Stimulated activated memory B cell treated with anti-CD40 and anti-IgM and Interleukin-4, amounts not matched to agents 10 μg/mL and 1 μg/mL and 100 μg/mL, for 72 hours (primary cell): ENCODE data around the gene SSPN.
A peak's percentile ranks its signal among the peaks of the same experiment; 100 is the strongest.

Experiments
- ATAC-seq: fragments of 150-1000 bp; cut with Tn5 transposase; 2 replicates; pipeline ENCODE4 v1.10.0; 2021
- H3K27ac Mint-ChIP-seq: one replicate; pipeline ENCODE4 v1.8.0; 2022; ENCODE audit warnings: mild to moderate bottlenecking, mixed read lengths
- H3K27me3 Mint-ChIP-seq: one replicate; pipeline ENCODE4 v1.8.0; 2022; ENCODE audit warnings: mixed read lengths
- H3K36me3 Mint-ChIP-seq: one replicate; pipeline ENCODE4 v1.8.0; 2022; ENCODE audit warnings: mixed read lengths
- H3K4me1 Mint-ChIP-seq: one replicate; pipeline ENCODE4 v1.8.0; 2022; ENCODE audit warnings: mixed read lengths
- H3K4me3 Mint-ChIP-seq: one replicate; pipeline ENCODE4 v1.8.0; 2022; ENCODE audit warnings: mild to moderate bottlenecking, moderate library complexity, mixed read lengths
- H3K9me3 Mint-ChIP-seq: one replicate; pipeline ENCODE4 v1.8.0; 2022; ENCODE audit warnings: mixed read lengths

SSPN gene

DNA sequence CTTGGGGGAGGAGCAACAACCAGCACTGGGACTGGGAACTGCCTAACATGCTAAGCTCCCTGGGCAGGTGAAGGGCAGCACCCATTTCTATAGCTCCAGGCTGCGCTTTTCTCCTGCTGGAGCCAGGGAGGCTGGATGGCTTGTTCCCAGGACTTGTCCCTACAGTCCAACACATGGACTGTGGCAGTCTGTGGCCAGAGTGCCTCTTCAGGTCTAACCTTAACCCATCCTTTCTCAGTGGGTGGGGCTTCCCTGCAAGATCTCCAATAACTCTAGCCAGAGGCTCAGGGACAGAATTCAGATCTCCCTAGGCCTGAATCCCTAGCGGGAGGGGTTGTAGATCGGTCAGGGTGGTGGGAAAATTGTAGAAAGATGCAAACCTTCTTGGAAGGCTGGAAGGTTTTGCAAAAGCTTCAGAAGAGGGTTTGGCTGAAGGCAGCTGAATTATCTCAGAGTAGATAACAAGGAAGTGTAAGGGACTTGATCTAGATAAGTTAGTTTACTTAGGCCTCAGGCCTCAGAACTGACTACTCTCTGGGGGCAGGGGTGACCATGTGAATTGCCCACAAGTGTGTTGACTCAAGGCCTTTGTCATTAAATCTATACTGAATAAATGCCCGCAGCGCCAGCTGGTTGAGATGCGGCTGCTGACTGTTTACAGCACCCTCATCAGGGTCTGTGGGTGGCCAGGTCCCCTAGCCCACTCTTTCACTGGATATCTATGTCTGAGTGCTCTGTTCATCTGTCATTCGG lies 60.7 kb downstream of the SSPN start:
- Mint-ChIP-seq H3K4me3 (no peak overlapping the region), H3K9me3 (peaks cover 16% of the 10 kb centered on the region), H3K4me1 (peaks cover 15% of the 10 kb centered on the region), H3K27me3 (no peaks in the 10 kb centered on the region), H3K36me3 (peaks cover 17% of the 10 kb centered on the region), H3K27ac (no peak overlapping the region)
- no peak for ATAC-seq

DNA sequence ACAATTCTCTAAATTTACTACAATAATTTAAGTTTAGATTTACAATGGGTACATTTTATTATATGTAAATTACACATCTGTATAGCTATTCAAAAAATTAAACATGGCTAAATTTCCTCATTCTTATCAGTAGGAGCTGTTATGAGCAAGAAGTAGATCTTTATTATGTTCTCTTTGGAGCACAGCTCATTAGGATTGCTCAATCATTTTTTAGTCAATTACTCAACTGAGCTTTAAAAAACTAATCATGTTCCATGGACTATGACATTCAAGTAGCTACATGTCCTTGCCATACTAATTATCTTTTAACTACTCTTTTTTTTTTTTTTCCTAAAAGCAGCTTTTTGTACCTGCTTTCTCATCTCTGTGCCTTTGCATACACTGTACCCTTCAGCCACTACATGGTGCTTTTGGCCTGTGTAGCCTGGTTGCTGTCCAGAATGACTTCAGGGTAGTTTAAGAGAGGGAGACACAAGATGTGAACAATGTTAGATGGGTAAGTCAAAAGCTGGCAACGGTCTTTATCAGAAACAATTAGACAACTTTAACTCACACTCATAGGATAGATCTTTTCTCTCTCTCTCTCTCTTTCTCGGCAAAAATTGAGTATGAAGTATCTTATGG lies 69.0 kb downstream of the SSPN start:
- ATAC-seq: no peak
- H3K36me3 Mint-ChIP-seq: no peaks in the 10 kb centered on the region
- peaks cover 15% of the 10 kb centered on the region for H3K4me1 Mint-ChIP-seq
- no peak overlapping the region for H3K27ac Mint-ChIP-seq
- H3K9me3 Mint-ChIP-seq: no peaks in the 10 kb centered on the region
- H3K27me3 Mint-ChIP-seq: no peaks in the 10 kb centered on the region
- no peak overlapping the region for H3K4me3 Mint-ChIP-seq

DNA sequence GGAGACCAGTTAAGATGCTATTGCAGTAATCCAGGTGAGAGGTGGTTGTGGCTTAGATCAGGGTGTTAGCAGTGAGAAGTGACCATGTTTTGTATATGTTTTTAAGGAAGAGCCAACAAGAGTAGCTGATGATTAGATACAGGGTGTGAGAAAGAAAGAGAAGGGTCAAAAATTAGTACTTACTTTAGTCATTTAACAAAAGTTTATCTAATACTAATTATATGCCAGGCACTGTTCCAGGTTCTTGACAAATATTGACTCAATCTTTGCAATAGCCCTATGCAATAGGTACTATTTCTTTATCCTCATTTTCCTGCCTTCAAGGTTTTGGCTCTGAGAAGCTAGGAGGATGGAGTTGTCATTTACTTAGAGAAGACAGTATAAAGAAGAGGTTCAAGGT lies 70.2 kb downstream of the SSPN start:
- H3K27me3 Mint-ChIP-seq: no peaks in the 10 kb centered on the region
- no peaks in the 10 kb centered on the region for H3K36me3 Mint-ChIP-seq
- H3K4me1 Mint-ChIP-seq: peaks cover 3% of the 10 kb centered on the region
- no peak for ATAC-seq
- no peak overlapping the region for H3K27ac Mint-ChIP-seq
- H3K9me3 Mint-ChIP-seq: no peaks in the 10 kb centered on the region
- H3K4me3 Mint-ChIP-seq: no peak overlapping the region

DNA sequence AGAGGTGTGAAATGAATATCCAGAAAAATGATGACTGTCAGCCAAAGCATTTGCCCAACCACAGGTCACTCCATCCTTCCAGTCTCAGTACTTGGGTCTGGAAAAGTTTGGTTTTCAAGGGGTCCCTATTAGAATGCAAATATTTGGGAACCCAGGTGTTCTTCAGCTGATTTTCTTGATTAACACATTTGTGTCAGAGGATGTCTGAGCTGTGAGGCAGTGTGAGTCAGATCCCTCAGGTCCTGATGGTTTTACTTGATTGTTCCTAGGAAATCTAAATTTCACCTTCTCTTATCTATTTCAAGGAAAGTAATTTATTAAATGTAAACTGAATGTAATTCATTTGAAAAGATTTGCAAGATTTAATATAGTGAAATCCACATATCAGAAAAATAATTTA lies 71.5 kb downstream of the SSPN start:
- no peak for ATAC-seq
- no peak overlapping the region for H3K4me3 Mint-ChIP-seq
- H3K4me1 Mint-ChIP-seq: peaks cover 8% of the 10 kb centered on the region
- no peaks in the 10 kb centered on the region for H3K36me3 Mint-ChIP-seq
- H3K27ac Mint-ChIP-seq: no peak overlapping the region
- no peaks in the 10 kb centered on the region for H3K27me3 Mint-ChIP-seq
- H3K9me3 Mint-ChIP-seq: no peaks in the 10 kb centered on the region

DNA sequence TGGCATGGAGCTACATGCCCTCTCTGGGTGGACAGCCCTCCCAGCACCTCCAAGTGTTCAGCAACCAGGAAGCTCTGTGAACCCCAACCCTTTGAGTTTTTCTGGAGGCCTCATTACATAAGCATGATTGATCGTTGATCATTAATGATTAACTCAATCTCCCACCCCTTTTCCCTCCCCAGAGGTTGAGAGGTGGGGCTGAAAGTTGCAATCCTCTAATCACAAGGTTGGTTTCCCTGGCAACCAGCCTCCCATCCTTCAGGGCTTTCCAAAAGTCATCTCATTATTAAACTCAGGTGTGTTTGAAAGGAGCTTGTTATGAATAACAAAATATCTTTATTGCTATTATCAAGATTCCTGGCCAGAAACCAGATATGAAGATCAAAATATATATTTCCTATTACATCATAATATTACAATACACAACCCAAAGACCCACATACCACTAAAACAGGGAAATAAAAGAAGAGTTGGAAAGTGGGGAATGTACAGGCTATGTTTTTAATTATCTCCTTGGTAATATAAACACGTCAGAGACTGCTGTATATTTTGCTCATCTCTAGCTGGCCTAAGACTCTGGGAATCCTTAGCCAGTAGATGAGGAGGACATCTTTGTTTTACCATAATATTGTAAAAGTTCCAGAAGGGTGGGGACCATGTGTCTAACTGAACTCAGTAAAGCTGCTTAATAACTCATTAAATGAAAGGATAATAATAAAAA lies 73.6 kb downstream of the SSPN start:
- Mint-ChIP-seq H3K27me3 (no peaks in the 10 kb centered on the region), H3K4me1 (peaks cover 22% of the 10 kb centered on the region), H3K27ac (no peak overlapping the region), H3K9me3 (no peaks in the 10 kb centered on the region), H3K36me3 (no peaks in the 10 kb centered on the region), H3K4me3 (no peak overlapping the region)
- ATAC-seq: no peak

DNA sequence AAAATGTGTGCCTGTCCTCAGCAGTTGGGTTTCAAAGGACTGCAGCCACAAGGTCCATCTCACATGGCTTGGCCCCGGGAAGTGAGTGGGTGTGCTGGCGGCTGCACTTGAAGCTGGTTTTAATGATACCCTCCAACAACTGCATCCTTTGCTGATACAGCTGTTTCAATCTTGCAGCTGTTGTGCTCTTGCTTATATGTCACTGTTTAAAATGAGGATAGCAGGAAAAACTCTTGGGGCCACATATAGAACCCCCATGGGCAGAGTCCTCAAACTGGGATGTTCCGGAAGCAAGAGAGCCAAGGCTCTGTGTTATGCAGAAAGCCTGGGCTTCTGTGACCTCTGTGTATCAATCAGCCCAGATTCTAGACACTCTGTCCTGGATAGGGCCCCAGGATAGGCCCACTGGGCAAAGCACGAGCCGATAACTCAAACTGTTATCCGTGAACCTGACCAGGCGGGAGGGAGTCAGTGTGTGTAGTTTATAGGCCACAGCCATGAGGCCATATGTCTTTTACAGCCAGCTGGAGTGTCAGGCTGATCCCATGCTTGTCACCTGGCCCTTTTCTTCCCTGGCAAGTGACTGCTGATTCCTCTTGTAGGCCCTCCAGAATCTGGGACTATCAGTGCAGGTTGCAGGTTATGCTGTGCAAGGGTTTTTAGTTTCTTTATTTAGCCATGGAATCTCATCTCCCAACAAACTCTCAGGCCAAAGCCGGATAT lies 74.3 kb downstream of the SSPN start:
- ATAC-seq: no peak
- peaks cover 29% of the 10 kb centered on the region for H3K4me1 Mint-ChIP-seq
- no peaks in the 10 kb centered on the region for H3K27me3 Mint-ChIP-seq
- no peak overlapping the region for H3K4me3 Mint-ChIP-seq
- no peaks in the 10 kb centered on the region for H3K9me3 Mint-ChIP-seq
- H3K36me3 Mint-ChIP-seq: no peaks in the 10 kb centered on the region
- no peak overlapping the region for H3K27ac Mint-ChIP-seq

DNA sequence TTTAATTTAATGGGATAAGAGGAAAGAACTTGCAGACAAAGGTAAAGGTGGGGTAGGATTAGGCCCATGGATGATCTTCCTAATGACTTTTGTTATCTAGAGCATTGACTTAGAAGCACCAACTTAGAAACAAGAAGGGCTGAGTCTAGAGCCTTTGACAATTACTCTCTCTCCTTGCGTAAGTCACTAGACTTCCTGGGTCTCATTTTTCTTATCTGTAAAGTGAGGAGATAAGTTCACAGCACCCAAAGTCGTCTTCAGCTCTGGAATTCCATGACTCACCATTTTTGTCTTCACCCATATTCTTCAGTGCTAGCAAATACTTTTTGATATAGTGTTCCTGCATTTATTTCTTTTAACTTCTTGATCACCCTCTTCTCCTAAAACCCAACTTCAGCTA lies 75.7 kb downstream of the SSPN start:
- H3K27ac Mint-ChIP-seq: no peak overlapping the region
- H3K4me1 Mint-ChIP-seq: peaks cover 37% of the 10 kb centered on the region
- no peak for ATAC-seq
- H3K36me3 Mint-ChIP-seq: no peaks in the 10 kb centered on the region
- H3K27me3 Mint-ChIP-seq: no peaks in the 10 kb centered on the region
- no peaks in the 10 kb centered on the region for H3K9me3 Mint-ChIP-seq
- no peak overlapping the region for H3K4me3 Mint-ChIP-seq

DNA sequence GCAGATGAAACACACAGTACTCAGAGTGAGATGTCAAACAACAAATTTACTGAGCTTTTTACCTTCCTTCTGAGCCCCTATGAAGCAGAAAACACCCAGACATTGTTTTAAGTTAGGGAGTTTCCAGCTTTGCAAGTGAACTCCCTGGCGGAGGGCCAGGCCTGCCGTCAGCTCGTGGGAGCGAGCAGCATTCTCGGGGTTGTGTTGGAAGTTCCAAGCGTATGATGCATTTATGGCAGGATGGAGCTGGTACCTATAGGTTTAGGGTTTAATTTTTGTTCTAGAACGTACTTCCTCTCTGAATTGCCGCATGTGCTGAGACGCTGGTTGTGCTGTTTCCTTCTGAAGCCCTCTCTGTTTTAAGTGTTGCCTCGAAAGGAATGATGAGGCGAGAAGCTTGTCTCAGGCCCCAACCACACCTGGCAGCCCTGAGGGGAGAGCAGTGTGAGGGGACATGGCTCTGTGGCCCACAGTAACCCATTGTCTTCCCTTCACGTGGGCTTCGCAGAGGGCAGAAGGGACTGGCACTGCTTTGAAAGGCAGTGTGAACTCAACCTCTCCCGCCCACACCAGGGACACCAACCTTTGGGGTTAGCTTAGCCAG lies 76.6 kb downstream of the SSPN start:
- ATAC-seq: no peak
- Mint-ChIP-seq H3K4me3 (no peak overlapping the region), H3K4me1 (peaks cover 37% of the 10 kb centered on the region), H3K27ac (peak overlapping the region; percentile 45), H3K36me3 (no peaks in the 10 kb centered on the region), H3K9me3 (no peaks in the 10 kb centered on the region), H3K27me3 (no peaks in the 10 kb centered on the region)

DNA sequence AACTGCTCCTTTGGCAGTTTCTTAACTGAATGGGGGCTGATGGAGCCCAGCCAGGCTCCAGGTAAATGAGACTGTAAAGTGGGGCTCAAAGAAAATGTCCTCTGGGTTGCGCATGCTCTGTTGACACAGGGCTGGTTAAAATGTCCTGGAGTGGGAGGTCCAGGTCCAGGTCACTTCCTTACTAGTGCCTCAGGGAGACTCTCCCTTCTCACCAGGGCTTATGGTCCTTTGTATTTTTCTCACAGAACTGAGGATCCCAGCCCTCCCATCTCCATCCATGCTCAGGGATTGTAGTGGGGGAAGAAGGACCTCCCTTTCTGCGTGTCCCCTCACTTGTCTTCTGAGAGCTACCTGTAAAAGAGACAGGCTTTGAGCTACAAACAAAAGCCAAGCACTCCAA lies 77.5 kb downstream of the SSPN start:
- Mint-ChIP-seq H3K27me3 (no peaks in the 10 kb centered on the region), H3K9me3 (no peaks in the 10 kb centered on the region), H3K27ac (no peak overlapping the region), H3K4me1 (peaks cover 37% of the 10 kb centered on the region), H3K36me3 (no peaks in the 10 kb centered on the region), H3K4me3 (no peak overlapping the region)
- ATAC-seq: no peak

DNA sequence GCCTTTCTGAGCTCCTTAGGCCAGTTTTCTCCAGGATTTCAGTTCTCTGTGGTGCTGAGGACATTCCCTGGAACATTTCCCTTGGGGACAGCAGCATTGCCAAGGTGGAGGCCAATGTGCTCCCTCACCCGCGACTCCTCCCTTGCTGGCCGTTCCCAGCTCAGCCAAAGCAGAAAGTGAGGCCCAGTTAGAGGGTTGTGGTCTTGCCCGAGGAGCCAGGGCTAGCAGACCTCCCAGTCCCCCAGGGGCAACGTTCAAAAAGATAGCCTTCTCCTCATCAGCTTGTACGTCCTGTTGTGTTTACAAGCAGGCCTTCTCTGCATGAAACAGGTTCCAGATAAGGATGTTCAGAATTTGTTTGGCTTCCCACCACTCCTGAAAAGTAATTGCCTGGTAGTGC lies 78.4 kb downstream of the SSPN start:
- Mint-ChIP-seq H3K4me1 (peaks cover 45% of the 10 kb centered on the region), H3K9me3 (no peaks in the 10 kb centered on the region), H3K4me3 (no peak overlapping the region), H3K27ac (peak overlapping the region; percentile 65), H3K36me3 (no peaks in the 10 kb centered on the region), H3K27me3 (no peaks in the 10 kb centered on the region)
- no peak for ATAC-seq

DNA sequence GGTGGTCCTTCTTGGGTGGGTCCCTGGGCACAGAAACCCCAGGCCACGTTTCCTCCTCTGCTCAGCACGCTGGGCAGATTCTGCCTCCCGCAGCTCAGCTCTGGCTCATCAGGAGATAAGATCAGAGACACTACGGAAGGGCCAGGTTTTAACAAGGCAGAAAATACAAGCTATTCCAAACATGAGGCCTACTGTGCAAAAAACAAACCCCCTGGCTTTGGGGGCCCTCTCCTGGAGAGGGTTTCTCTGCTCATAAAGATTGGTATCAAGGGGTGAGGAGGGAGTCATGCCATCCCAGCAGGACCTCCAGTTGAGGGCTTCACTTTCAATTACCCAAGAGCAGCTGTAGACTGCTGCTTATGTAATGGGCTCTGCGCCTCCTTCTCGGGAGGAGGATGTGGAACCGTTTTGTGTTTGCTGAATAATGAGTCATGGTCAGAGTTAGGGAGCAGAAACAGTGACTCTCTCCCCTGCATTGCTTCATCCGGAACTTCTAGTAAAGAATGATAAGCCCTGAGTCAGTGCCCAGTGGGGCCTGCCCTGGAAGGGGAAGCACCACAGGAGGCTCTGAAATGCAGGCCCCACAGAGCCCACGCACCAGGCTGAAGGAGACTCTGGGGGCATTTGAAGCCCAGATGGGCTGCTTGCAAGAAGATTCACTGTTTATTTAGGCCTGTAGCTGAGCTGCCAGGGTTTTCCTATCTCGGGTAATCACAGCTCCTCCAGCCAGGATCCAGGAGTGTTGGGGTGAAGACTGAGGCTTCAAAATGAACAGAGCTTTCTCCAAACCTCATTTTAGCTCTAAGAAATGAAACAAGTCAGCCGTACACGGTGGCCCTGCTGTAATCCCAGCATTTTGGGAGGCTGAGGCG lies 79.3 kb downstream of the SSPN start:
- H3K4me3 Mint-ChIP-seq: no peak overlapping the region
- peak overlapping the region; percentile 65 for H3K27ac Mint-ChIP-seq
- H3K9me3 Mint-ChIP-seq: no peaks in the 10 kb centered on the region
- peaks cover 52% of the 10 kb centered on the region for H3K4me1 Mint-ChIP-seq
- no peaks in the 10 kb centered on the region for H3K36me3 Mint-ChIP-seq
- H3K27me3 Mint-ChIP-seq: no peaks in the 10 kb centered on the region
- peak; percentile 99 for ATAC-seq

DNA sequence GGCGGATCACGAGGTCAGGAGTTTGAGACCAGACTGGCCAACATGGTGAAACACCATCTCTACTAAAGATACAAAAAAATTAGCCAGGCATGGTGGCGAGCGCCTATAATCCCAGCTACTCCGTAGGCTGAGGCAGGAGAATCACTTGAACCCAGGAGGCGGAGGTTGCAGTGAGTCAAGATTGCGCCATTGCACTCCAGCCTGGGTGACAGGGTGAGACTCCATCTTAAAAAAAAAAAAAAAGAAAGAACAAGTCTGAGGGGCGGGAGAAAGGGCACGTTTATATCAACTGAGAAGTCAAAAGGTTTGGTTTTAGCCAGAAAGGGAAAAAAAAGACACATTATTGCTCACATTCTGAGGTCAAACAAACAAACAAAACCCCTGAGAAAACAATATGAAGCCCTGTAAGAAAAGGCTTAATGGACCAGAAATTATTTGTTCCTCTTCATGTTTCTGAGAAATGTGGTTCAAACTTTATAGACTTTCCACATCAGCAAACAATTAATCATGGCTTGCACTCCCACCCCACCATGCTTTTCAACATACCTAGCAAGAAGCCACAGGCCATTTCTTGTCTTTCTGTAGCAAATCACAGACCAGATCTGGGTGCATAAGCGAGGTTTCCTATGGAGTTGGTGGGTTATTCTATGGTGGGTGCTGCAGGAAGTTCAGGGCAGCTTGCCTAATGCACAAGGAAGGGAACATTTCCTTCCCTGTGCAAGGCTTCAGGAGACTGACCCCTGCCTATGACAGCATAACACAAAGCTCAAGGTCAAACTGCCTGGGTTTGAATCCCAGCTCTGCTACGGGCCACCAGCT lies 80.1 kb downstream of the SSPN start:
- Mint-ChIP-seq H3K27ac (peak overlapping the region; percentile 65), H3K36me3 (no peaks in the 10 kb centered on the region), H3K4me3 (no peak overlapping the region), H3K27me3 (no peaks in the 10 kb centered on the region), H3K9me3 (no peaks in the 10 kb centered on the region), H3K4me1 (peaks cover 52% of the 10 kb centered on the region)
- ATAC-seq: no peak

DNA sequence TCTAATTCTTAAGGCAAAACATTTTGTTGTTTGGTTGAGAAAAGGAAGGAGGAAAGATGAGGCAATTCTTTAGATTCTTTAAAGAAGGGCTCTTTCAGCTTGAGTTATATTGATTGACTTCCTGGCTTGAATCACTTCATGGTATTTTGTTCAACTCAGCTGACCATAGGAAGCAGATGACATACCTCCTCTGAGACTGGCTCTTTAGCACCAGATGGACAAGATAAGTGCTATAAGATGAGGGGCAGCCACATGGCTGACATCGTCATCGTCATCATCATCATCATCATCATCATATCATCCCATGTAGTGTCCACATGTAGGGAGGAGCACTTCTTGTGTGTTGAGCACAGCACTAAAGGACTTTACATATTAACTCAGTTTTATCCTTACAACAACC lies 81.3 kb downstream of the SSPN start:
- H3K36me3 Mint-ChIP-seq: no peaks in the 10 kb centered on the region
- no peaks in the 10 kb centered on the region for H3K9me3 Mint-ChIP-seq
- H3K4me3 Mint-ChIP-seq: no peak overlapping the region
- H3K4me1 Mint-ChIP-seq: peaks cover 46% of the 10 kb centered on the region
- no peaks in the 10 kb centered on the region for H3K27me3 Mint-ChIP-seq
- no peak for ATAC-seq
- no peak overlapping the region for H3K27ac Mint-ChIP-seq
